Measurements from ENCODE around the gene FGFR2. TPM values are rescaled to one million over a fixed set of nuclear protein-coding genes. Genes with fewer than 3 reads are reported as not detected.

Gene FGFR2
- polyA plus RNA-seq, 1 of the 3 experiments (the other 2 are of a cell fraction) = 0.02 TPM

GRCh38 chr10:121592155-121592890 lies 5.9 kb downstream of the FGFR2 start:
- H3K9me3 ChIP-seq = no peaks in the 10 kb centered on the region
- H3K4me2 ChIP-seq = no peak overlapping the region
- no peaks in the 10 kb centered on the region for H3K79me2 ChIP-seq (ENCODE audit: insufficient read depth)
- H4K20me1 ChIP-seq (ENCODE audit: insufficient read depth) = no peaks in the 10 kb centered on the region
- no peaks in the 10 kb centered on the region for H3F3A ChIP-seq (replicated peaks; ENCODE audit: insufficient read depth)
- peaks cover 0 to 4% of the 10 kb centered on the region in 2 experiments; a peak in 1 of 4 replicates for H3K4me1 ChIP-seq (ENCODE audit: control insufficient read depth in 1 of 2, insufficient read depth in 2 of 2, low read depth in 1 of 2, low read length in 1 of 2)
- H3K27me3 ChIP-seq (ENCODE audit: insufficient read depth) = peaks cover 12% of the 10 kb centered on the region
- H3K9ac ChIP-seq = no peak overlapping the region
- TF ChIP-seq GABPA (IDR thresholded peaks at IDR 0.05; ENCODE audit: low read depth) = no peak
- no peak for TF ChIP-seq GATA2 (CRISPR knock-in tag; IDR thresholded peaks at IDR 0.05)
- TF ChIP-seq RXRA (IDR thresholded peaks at IDR 0.05; ENCODE audit: borderline replicate concordance, low read depth) = no peak
- no peak for TF ChIP-seq CHD2 (IDR thresholded peaks at IDR 0.05; ENCODE audit: low read length, partially characterized antibody)
- no peak for TF ChIP-seq EP300 (IDR thresholded peaks at IDR 0.05; ENCODE audit: borderline replicate concordance in 1 of 2, low read depth in 1 of 2, low read length in 1 of 2)
- TF ChIP-seq, protein P1, sequence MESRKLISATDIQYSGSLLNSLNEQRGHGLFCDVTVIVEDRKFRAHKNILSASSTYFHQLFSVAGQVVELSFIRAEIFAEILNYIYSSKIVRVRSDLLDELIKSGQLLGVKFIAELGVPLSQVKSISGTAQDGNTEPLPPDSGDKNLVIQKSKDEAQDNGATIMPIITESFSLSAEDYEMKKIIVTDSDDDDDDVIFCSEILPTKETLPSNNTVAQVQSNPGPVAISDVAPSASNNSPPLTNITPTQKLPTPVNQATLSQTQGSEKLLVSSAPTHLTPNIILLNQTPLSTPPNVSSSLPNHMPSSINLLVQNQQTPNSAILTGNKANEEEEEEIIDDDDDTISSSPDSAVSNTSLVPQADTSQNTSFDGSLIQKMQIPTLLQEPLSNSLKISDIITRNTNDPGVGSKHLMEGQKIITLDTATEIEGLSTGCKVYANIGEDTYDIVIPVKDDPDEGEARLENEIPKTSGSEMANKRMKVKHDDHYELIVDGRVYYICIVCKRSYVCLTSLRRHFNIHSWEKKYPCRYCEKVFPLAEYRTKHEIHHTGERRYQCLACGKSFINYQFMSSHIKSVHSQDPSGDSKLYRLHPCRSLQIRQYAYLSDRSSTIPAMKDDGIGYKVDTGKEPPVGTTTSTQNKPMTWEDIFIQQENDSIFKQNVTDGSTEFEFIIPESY (IDR thresholded peaks at IDR 0.05; ENCODE audit: borderline replicate concordance, low read depth) = no peak
- TF ChIP-seq TCF12 (IDR thresholded peaks at IDR 0.05) = no peak
- TF ChIP-seq RFX5 (IDR thresholded peaks at IDR 0.05; ENCODE audit: low read length) = no peak
- no peak for TF ChIP-seq RCOR1 (IDR thresholded peaks at IDR 0.05; ENCODE audit: low read length)
- TF ChIP-seq SMC3 (IDR thresholded peaks at IDR 0.05; ENCODE audit: low read depth, low read length) = no peak
- TF ChIP-seq ELF1 (IDR thresholded peaks at IDR 0.05) = no peak
- no peak for DNase-seq
- no peak overlapping the region for H2AFZ ChIP-seq (ENCODE audit: low read depth)
- CTCF ChIA-PET = interaction anchor here (0.7 to 5.1 kb wide), 8 partner anchors 10 to 649 kb away, joined by 3 to 39 read pairs (median 4); no protein-coding TSS in a partner anchor
- H3K36me3 ChIP-seq (replicated peaks in 1 of 2; ENCODE audit: control insufficient read depth in 1 of 2, insufficient read depth in 2 of 2, low read length in 1 of 2) = no peaks in the 10 kb centered on the region
- no peaks in the 10 kb centered on the region for H3K9me2 ChIP-seq
- no peak overlapping the region for H3K4me3 ChIP-seq (ENCODE audit: low read depth in 2 of 2, low read length in 1 of 2)
- 59% methylated on average over 18 of the region's 18 CpGs for WGBS (ENCODE audit: low lambda C conversion rate)
- no peak overlapping the region for H3K27ac ChIP-seq (ENCODE audit: low read depth in 2 of 2, low read length in 1 of 2)
- POLR2A ChIA-PET = no interaction called here

GRCh38 chr10:121591186-121591585 lies 7.1 kb downstream of the FGFR2 start:
- H3F3A ChIP-seq (replicated peaks; ENCODE audit: insufficient read depth) = no peaks in the 10 kb centered on the region
- no peak overlapping the region for H3K4me2 ChIP-seq
- no peaks in the 10 kb centered on the region for H3K36me3 ChIP-seq (replicated peaks in 1 of 2; ENCODE audit: control insufficient read depth in 1 of 2, insufficient read depth in 2 of 2, low read length in 1 of 2)
- WGBS (ENCODE audit: low lambda C conversion rate) = 56% methylated on average over 6 of the region's 6 CpGs
- H3K4me1 ChIP-seq (ENCODE audit: control insufficient read depth in 1 of 2, insufficient read depth in 2 of 2, low read depth in 1 of 2, low read length in 1 of 2) = no peaks in the 10 kb centered on the region
- no peak for TF ChIP-seq IRF3 (IDR thresholded peaks at IDR 0.05; ENCODE audit: low read depth, low read length)
- no peak for TF ChIP-seq FOXJ3 (CRISPR knock-in tag; IDR thresholded peaks at IDR 0.05)
- no peak for TF ChIP-seq MEF2A (IDR thresholded peaks at IDR 0.05; ENCODE audit: borderline replicate concordance, low read depth)
- H3K27ac ChIP-seq (ENCODE audit: low read depth in 2 of 2, low read length in 1 of 2) = no peak overlapping the region
- H3K79me2 ChIP-seq (ENCODE audit: insufficient read depth) = no peaks in the 10 kb centered on the region
- no peak for DNase-seq
- H3K27me3 ChIP-seq (ENCODE audit: insufficient read depth) = peaks cover under 1% of the 10 kb centered on the region; the same call in 1 of the 2 replicates
- ChIA-PET CTCF (interaction anchor here (1.1 to 5.1 kb wide), 6 partner anchors 8 to 648 kb away, joined by 3 to 39 read pairs (median 4); no protein-coding TSS in a partner anchor), POLR2A (no interaction called here)
- no peak overlapping the region for H3K9ac ChIP-seq
- H2AFZ ChIP-seq (ENCODE audit: low read depth) = no peak overlapping the region
- H3K9me3 ChIP-seq = no peaks in the 10 kb centered on the region
- no peaks in the 10 kb centered on the region for H3K9me2 ChIP-seq
- H3K4me3 ChIP-seq (ENCODE audit: low read depth in 2 of 2, low read length in 1 of 2) = no peak overlapping the region
- no peaks in the 10 kb centered on the region for H4K20me1 ChIP-seq (ENCODE audit: insufficient read depth)

Data from SK-N-SH (cell line).